Cortex of kidney (tissue), 1 donor: ENCODE measurements around the gene POR.

Experiments used
- DNase-seq: peaks from one replicate; lab custom pipeline; 2025; lab: John Stamatoyannopoulos, UW

POR gene

DNA sequence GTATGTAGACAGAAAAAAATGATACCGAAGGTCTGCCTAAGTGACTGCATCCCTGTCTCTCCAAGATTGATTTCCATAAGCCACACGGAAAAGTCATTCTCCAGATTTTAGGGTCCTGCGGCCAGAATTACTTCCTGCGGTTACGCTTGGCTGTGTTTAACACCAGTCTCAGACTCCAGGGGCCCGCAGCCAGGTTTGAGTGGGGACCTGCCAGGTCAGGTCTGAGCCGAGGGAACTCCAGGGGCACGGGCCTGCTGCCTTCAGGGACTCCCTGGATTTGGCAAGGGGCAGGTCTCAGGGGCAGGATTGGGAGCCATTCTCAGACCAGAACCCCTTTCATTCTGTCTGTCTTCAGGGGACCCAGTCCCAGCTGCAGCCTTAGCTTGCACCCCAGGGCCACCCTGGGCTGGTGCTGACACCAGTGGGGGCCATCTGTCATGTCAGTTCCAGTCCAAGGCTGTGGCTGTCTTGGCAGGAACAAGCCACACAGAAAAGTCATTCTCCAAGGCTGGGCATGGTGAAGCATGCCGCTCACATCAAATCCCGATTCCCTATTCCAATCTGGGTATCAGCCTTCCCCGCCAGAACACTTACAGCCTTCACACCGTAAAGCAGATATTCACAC, 40.5 kb downstream of the POR start:
- DNase-seq = no peak

DNA sequence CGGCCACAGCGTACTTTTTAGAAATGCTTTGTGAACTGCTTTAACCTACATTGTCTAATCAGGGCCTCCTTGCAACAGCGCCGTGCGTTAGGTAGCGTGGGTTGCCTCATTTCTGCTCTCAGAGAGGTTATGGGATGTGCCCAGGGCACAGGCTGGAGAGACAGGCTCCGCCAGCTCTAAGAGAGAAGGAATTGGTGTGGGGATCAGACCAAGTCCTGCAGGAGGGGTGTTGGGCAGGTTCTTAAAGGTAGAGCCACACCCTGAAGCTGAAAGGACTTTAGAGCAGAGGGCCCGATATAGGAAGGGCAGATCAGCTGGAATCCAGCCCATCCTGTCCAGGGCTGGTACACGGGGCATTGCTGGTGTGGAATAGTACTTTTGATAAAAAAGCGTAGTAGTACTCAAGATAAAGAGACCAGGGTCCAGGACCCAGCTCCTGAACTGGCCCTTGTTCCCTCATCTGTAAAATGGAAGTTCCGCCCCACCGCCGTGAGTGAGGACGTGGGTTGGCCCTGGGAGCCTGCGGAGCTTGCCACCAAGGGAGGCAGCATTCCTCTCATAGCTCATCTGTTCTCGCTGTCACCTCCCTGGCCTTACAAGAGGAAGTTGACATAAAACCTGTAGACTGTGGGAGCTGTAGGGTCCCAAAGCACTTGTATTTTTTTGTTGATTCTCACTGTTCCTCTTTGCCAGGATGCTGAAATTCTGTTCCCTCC, 42.2 kb downstream of the POR start:
- DNase-seq = no peak

DNA sequence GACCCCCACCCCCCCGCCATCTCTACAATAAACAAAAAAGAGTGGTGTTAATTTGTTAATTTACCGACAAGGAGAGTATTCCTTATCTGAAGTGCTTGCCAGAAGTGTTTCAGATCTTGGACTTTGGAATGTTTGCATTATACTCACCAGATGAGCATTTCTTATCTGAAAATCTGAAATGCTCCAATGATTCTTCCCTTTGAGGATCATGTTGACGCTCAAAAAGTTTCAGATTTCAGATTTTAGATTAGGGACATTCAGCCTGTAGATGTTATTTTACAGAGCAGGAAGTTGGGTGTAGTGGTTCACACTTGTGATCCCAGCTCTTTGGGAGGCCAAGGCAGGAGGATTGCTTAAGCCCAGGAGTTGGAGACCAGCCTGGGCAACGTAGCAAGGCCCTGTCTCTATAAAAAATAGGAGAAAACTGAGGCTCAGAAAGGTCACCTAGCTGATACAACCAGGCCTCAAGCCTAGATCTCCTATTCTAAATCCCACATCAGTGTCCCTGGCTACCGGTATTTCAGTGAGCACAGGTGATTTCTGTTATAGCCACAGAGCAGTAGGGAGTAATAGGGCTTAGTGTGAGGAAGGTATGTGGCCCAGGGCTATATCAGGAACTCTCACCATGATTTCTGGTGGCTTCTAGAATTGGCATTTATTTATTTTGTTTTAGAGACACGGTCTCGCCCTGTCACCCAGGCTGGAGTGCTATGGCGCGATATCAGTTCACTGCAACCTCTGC, 44.0 kb downstream of the POR start:
- no peak for DNase-seq

DNA sequence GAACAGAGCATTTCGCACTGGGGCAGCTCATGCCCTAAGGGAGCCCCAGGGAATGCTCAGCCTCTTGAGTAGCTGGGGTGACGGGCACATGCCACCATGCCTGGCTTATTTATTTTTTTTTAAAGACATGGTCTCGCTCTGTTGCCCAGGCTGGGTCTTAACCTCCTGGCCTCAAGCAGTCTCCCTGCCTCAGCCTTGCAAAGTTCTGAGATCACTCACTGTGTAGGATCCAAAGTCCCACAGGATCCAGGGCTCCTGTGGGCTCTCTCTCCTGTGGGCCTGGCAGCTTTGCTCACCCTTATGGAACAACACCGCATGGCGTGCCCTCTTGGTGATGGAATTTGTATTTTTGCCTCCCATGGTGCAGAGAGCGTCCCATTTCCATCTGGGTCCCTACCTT, 45.4 kb downstream of the POR start:
- DNase-seq = no peak

DNA sequence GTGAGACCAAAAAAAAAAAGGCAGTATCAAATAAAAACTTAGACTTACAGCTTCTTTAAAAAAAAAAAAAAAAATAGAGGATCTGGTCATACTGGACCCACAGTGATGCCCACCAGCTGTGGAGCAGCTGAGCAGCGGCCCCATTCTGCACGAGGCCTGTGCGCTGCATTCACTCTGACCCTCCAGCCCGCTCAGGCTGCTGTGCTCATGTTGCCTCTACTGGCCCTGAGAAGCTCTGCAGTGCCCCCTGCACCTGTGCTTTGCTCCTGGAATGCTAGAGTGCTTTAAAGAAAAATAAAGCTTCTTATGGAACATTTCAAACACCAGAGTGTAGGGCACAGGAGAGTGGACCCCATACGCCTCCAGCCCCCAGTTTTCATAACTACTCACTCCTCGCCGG, 46.3 kb downstream of the POR start:
- no peak for DNase-seq

DNA sequence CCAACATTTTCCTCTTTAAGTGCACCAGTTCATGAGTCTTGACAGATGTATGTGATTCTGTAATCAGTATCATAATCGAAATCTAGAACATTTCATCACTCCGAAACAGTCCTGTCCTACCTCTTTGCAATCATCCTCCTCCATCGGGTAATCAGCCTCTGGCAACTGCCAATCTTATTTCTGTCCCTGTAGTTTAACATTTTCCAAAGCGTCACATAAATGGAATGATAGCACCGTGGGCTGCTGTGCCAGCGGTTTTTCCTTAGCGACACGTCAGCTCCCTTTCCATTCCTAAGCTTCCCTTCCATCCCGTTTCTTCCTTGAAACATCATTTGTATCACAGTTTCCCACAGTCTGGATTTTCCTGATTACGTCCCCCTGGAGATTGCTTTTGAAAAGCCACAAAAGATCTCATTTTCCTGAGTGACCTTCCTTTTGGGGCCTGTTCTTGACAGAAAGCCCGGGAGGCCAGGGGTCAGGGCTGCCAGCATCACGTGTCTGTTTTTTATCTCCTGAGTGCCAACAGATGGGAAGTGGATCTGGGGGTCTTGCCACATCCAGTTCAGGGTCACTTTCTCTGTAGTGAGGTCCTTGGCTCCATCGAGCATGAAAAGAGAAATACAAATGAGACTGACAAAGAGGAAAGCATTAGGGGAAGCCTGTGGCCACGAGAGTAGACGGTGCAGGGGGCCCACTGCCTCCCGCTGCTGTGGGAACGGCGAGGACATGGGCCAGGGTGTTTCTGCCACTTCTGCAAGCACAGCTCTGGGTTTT, 47.8 kb downstream of the POR start:
- no peak for DNase-seq

DNA sequence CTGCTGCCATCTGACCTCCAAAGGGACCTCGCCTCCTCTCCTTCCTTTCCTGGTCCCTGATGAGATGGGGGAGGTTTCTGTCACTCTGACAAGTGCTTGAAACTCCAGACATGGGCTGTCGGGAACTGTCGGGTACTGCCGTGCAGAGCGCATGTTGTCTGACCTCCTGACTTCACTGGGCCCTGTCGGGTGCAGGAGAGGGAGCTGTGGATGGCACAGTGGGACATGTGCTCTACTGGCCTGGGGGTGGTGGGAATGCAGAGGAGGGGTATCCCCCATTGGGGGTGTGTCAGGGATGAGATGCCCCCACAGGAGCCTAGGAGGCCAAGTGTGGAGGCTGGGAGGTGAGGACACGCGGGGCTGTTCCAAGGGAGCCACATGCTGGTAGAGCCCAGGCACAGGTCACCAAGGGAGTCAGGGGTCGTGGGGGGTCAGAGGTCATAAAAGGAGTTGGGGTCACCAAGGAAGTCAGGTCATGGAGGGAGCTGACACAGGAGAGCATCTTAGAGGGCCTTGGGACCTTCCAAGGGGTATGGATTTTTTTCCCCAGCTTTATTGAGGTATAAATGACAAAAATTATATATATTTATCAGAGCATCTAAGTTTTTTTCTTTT, 48.5 kb downstream of the POR start:
- no peak for DNase-seq

DNA sequence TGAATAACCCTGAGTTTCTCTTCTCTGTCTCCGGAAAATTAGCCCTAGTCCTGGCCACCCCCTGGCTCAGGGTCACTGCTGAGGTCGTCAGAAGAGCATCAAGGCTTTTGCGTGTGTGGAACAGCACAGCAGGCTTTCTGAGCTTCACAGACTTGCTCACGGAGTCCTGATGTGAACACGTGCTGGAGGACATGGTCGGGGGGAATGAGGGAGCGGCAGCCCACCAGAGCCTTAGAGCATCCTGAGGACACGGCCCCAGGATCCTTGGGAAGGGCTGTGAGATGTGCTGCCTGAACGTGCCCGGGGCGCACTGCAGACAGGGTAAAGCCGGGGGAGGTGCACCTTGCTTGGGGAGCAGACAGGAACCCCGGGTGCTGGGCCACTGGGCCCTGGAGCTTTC, 50.7 kb downstream of the POR start:
- no peak for DNase-seq

DNA sequence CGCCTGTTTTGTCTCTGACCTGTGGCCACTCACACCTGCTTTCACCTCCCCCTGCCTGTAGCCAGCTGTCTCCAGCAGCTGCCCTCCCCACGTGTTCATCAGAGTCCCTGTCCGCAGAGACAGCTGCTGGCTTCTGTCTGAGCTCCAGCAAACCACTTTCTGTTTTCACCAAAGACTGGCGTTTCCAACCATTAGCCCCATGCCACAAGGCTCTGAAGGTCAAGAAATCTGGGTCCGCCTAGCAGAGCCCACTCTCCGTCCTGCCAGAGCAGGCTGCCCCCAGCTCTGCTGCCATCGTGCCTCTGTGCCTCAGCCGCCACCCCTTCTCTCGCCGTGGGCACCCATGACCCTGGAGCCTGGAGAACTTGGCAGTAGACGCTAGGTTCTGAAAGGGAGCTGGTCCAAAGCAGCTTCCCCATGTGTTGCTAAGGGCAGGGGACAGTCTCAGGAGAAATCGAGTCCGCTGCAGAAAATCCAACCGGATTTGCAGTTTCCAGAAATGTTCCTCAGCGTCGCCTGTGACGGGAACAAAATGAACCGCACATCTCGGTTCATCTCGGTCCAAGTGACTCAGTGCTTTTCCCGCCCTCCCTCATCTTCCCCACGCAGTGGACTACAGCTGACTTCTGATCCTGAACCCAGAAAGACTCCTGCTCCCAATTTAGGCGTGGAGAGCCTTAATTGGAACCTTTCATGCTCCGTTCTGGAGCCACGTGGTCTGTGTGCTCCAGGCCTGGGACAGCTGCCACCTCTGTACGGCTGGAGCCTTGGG, 51.4 kb downstream of the POR start:
- DNase-seq = no peak

DNA sequence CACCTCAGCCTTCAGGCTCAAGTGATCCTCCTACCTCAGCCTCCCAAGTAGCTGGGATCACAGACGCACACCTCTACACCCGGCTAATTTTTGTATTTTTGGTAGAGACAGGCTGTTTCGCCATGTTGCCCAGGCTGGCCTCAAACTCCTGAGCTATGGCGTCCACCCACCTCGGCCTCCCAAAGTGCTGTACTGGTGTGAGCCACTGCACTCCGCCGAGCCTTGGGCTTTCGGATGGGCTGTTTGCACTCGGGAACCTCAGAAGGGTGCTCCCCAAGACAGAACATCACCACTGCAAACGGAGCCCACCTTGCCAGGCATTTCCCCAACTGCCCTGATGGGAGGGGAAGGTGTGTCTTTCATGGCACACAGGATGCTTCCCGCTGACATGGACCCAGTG, 52.1 kb downstream of the POR start:
- no peak for DNase-seq

DNA sequence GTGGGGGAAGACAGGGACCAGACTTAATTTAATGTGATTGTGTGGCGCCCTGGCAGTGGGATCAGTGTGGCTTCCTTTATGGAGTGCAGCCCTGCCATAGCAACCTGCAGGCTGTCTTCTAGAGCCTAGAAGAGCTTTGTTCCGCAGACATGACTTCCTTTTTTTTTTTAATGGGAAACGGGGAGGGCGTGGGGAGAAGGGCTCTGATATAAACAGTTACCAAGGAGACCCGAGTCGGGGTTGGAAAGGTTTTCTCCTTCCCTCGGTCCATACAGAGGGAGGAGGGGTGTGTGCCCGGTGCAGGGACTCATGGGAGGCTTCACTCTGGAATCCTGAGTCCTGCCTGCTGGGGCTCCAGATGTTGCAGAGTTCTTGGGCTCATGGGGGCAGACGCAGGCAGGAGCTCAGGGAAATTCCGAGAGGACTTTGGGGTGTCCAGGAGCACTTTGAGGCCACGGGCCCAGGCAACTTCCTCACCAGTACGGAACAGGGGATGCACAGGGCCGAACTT, 52.6 kb downstream of the POR start:
- DNase-seq = no peak

DNA sequence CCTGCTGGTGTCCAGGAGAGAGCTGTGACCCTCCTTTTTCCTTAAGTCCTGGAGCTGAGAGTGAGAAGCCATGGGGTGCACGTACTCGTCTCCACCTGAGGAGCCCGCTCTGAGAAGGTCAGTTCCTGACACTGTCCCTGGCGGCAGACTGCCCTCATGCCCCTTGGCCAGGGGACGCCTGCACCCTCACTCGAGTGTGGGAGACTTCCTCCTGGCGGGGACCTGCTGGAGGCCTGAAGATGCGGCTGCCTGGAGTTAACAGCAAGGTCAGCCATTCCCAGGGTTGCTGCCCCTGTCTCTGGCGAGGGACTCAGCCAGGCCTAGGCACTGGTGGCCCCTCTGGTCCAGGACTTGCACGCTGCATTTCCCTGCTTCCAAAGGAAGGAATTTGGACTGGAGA, 53.1 kb downstream of the POR start:
- DNase-seq = no peak

DNA sequence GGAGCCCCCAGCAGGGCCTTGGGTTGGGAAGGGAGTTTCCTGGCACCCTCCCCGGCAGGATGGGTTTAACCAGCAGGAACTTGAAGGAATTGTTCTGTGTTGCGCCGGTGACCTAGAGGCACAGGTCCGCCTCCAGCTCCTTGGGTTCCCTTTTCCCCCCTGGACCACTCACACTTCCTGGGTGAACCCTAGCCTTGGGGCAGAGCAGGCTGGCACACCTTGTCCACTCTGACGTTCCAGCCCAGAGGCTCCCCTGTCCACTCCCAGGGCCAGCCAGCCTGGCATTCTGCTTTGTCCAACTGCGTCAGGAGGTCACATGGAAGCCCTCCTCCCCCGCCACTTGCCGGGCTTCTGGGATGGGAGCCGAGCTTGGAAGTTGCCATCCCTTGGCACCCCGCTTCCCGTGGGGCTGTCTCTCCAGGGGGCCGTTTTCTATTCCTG, 53.6 kb downstream of the POR start:
- no peak for DNase-seq

DNA sequence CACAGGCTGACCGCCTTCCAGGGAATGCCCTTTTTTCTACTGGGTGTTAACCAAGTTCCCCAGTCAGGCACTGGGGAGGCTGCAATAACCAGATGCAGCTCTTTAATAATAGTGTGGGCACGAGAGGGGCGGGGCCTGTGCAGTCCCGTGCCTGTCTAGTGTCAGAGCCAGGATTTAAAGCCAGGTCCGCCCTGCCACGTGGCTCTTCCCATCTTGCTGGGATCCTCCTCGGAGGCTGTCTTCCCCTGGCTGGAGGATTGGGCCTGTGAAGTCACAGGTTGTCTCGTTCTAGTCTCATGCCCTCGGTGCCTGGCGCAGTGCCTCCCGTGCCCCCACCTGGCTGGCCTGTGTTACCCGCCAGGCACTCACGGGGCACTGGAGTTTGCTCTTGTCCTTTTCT, 54.2 kb downstream of the POR start:
- no peak for DNase-seq

DNA sequence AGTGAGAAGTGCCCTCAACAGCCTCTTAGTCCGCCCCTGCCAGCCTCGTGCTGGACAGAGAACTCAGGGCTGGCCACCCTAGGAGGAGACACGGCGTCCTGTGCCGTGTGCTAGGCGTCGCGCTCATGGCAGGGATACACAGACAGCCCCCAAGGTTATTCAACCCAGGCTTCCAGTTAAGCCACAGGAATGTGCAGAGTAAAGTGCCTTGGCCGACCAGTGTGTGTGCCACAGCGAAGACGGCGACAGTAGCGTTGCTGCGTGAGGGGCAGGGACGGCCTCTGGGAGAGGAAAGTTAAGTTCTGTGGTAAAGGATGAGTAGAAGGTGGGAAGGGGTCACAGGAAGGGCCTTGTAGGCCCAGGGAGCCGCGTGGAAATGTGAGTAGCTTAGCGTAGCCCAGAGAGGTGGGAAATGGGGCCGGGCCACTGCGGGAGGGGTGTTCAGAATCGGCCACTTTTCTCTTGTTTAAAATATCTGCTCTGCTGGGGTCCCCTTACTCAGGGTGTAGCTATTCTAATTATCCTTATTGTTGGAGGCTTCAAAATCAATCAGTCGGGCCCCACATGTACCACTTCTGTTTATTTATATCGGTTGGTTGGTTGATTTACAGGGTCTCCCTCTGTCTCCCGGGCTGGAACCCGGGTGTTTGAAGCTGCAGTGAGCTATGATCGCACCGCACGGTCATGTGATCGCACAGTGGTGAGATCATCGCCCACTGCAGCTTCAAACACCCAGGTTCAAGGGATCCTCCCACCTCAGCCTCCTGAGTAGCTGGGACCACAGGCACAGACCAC, 54.9 kb downstream of the POR start:
- no peak for DNase-seq

DNA sequence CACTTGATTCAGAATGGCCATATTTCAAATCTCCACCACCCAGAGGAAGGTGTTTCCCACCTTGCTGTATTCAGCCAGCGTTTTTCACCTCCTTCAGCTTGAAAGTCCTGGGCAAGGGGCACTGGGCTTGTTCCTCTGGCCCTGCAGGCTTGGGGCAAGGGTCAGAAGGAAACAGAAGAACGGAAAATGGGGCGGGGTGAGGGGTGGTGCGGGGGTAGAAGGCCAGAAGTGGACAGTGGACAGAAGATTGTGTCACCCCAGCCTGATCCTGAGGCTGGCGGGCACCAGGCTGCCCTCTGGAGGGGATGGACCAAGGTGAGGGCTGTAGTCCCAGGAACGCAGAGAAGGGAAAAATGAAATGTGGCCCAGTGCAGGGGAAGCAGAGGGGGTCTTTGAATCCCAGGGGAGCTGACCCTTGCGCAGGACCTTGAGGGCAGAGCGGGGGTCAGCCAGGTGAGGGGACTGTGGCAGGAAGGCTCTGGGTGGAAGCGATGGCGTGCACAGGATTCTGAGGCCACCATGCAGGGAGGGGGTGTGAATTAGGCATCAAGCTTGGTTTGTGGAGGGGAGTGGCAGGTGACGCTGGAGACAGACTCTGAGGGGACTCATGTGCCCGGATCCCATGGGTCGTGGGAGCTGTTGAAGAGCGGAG, 56.5 kb downstream of the POR start:
- DNase-seq = no peak

DNA sequence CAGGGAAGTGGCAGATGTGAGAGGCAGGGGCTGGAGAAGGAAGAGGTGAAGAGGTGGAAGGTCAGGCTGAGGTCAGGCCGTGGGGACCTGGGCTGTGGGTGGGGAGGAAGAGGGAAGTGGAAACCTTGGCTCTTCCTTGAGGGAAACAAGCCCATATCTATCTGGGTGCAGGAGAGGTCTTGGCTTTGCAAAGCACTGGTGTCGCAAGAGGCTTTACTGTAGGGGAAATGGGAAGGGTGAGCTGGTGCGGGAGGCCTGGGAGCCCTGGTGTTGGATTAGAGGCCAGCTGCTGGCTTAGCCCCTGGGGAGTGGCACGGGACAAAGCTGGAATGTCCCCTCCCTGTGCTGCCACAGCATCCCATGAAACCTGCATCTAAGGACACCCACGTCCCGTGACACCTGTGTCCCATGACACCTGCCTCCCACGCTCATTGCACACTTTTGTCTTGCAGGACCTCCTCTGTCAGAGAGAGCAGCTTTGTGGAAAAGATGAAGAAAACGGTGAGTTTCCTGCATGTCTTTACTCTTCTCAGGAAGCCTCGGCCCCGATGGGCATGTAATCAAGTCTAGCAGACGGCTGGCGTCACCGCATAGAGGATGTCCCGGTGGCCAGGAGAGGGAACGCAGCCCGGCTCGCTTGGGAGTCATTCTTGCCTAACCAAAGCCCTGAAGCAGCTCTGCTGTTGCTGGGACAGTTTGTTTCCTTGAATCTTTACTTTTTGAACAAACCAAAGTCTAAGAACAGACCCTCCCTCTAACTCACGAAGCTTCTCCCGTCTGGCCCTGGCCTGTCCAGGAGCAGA, 57.2 kb downstream of the POR start:
- no peak for DNase-seq

DNA sequence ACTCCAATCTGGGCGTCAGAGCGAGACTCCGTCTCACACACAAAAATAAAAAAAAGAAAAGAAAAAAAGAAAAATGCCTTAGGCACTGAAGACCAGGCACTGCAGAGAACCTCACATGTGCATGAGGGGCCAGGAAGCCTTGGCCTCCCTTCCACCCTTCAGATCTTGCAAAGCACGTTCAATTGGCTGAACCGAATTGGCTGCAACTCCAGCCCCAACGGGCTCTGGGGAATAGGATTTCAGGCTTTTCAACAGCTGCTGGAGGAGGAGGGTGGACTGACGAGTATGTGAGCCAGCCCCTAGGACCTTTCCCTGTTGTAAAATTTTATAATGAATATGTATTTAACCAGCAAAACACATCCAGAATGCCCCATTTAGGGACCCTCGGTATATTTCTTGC, 62.8 kb downstream of the POR start:
- DNase-seq = no peak
